Activated B cell treated with CpG ODN at 0.5 μM for 24 hours (primary cell): Measurements from ENCODE around the gene HSD11B1L. TPM values are rescaled to one million over a fixed set of nuclear protein-coding genes. Genes with fewer than 3 reads are reported as not detected.

Experiments used
- ATAC-seq: fragments of 200-7000 bp; cut with Tn5 transposase; one replicate; pipeline ENCODE4 v1.10.0; 2021; ENCODE audit warnings: low read depth, mild to moderate bottlenecking, moderate library complexity
- CTCF ChIA-PET: fragments of 350-600 bp; sonication (Branson Sonifier 250); formaldehyde crosslinking; loops from one replicate; lab custom pipeline; 2021; ENCODE audit warnings: antibody characterized with exemption; lab: Charles Lee
- POLR2A ChIA-PET: fragments of 350-600 bp; sonication (Branson Sonifier 250); formaldehyde crosslinking; loops from one replicate; lab custom pipeline; 2021; ENCODE audit warnings: antibody characterized with exemption; lab: Charles Lee
- DNase-seq: peaks from one replicate; pipeline ENCODE4 v3.0.0; 2022
- H3K27ac Mint-ChIP-seq: one replicate; pipeline ENCODE4 v1.8.0; 2020; ENCODE audit warnings: mixed read lengths
- H3K27me3 Mint-ChIP-seq: one replicate; pipeline ENCODE4 v1.8.0; 2021; ENCODE audit warnings: mixed read lengths
- H3K36me3 Mint-ChIP-seq: one replicate; pipeline ENCODE4 v1.8.0; 2021; ENCODE audit warnings: low read depth, mixed read lengths
- H3K4me1 Mint-ChIP-seq: one replicate; pipeline ENCODE4 v1.8.0; 2021; ENCODE audit warnings: mixed read lengths
- H3K4me3 Mint-ChIP-seq: one replicate; pipeline ENCODE4 v1.8.0; 2020; ENCODE audit warnings: mild to moderate bottlenecking, mixed read lengths
- H3K9me3 Mint-ChIP-seq: one replicate; pipeline ENCODE4 v1.8.0; 2020; ENCODE audit warnings: mixed read lengths
- intact Hi-C: fragments of 100-400 bp; cut with micrococcal nuclease; formaldehyde crosslinking; loops from one replicate; pipeline ENCODE4 v1.15.1; 2024
- total RNA-seq: library from RNA; stranded (reverse); gene quantifications from 2 replicates; pipeline ENCODE4 v1.2.3, GENCODE V29; 2022
- TF ChIP-seq, protein P1 (sequence below): fragments of 200-600 bp; IDR thresholded peaks from one replicate; pipeline ENCODE4 v1.8.0; 2022; ENCODE audit warnings: antibody characterized with exemption, mild to moderate bottlenecking

HSD11B1L gene
- total RNA-seq, 1 donor from 2014 or later = 1.5 TPM

DNA sequence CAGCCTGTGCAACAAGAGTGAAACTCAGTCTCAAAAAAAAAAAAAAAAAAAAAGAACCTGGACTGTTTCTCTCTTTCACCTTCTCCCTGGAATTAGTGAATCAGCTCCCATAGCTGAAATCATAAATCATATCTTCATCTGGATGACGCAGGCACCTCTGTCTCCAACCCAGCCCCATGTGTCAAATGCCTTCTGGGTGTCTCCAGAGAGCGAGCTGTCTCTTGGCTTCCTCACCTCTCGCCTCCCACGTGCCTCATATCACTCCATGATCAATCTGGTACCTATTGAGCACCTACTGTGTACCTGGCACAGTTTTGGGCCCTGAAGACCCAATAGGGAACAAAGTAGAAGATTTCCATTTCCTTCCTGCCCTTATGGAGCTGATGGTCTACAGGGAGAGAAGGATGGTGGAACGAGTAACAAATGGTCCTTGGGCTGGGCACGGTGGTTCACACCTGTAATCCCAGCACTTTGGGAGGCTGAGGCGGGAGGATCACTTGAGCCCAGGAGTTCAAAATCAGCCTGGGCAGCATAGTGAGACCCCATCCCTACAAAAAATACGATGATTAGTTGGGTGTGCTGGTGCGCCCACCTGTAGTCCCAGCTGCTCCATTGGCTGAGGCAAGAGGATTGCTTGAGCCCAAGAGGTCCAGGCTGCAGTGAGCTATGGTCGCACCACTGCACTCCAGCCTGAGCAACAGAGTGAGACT, 2.5 kb downstream of the HSD11B1L start:
- POLR2A ChIA-PET = interaction anchor here (0.6 to 1.4 kb wide), 3 partner anchors 58 to 61 kb away, joined by 3 read pairs; partner anchors contain the start of genes SAFB and SAFB2
- peaks cover 2% of the 10 kb centered on the region for H3K27me3 Mint-ChIP-seq
- H3K27ac Mint-ChIP-seq = no peak overlapping the region
- TF ChIP-seq, protein P1, sequence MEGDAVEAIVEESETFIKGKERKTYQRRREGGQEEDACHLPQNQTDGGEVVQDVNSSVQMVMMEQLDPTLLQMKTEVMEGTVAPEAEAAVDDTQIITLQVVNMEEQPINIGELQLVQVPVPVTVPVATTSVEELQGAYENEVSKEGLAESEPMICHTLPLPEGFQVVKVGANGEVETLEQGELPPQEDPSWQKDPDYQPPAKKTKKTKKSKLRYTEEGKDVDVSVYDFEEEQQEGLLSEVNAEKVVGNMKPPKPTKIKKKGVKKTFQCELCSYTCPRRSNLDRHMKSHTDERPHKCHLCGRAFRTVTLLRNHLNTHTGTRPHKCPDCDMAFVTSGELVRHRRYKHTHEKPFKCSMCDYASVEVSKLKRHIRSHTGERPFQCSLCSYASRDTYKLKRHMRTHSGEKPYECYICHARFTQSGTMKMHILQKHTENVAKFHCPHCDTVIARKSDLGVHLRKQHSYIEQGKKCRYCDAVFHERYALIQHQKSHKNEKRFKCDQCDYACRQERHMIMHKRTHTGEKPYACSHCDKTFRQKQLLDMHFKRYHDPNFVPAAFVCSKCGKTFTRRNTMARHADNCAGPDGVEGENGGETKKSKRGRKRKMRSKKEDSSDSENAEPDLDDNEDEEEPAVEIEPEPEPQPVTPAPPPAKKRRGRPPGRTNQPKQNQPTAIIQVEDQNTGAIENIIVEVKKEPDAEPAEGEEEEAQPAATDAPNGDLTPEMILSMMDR = no peak
- no peaks in the 10 kb centered on the region for H3K9me3 Mint-ChIP-seq
- DNase-seq (no peak), ATAC-seq (no peak)
- peaks cover 8% of the 10 kb centered on the region for H3K36me3 Mint-ChIP-seq
- CTCF ChIA-PET = no interaction called here
- H3K4me1 Mint-ChIP-seq = peaks cover 35% of the 10 kb centered on the region
- intact Hi-C loops = loop anchor here (5.0 kb wide), 1 partner anchor 1921 kb away; the partner anchor contains the start of genes APBA3 and MRPL54
- H3K4me3 Mint-ChIP-seq = no peak overlapping the region

DNA sequence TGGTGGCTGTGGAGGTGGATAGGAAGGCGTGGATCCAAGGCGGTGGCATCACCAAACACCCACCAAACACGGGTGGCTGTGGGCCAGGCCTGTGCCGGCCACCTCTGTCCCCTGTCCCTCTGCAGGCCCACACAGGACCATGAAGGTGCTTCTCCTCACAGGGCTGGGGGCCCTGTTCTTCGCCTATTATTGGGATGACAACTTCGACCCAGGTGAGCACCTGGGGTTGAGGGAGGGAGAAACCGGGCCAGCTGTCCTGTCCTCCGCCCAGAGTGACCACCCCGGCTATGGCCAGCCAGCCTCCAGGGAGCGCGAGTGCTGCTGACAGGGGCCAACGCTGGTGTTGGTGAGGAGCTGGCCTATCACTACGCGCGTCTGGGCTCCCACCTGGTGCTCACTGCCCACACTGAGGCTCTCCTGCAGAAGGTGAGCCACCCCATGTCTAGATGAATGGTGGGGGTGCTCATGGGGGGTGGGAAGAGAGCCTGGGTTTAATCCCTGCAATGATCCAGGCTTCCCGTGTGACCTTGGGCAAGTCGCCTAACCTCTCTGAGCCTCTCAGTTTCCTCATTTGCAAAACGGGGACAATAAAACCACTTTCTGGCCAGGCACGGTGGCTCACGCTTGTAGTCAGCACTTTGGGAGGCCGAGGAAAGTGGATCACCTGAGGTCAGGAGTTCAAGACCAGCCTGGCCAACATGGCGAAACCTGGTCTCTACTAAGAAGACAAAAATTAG, 4.0 kb downstream of the HSD11B1L start:
- Mint-ChIP-seq H3K27ac (no peak overlapping the region), H3K4me1 (peaks cover 30% of the 10 kb centered on the region), H3K4me3 (no peak overlapping the region), H3K9me3 (no peaks in the 10 kb centered on the region), H3K27me3 (peaks cover 2% of the 10 kb centered on the region), H3K36me3 (peaks cover 6% of the 10 kb centered on the region)
- intact Hi-C loops = loop anchor here (5.0 kb wide), 1 partner anchor 1923 kb away; the partner anchor contains the start of genes APBA3 and MRPL54
- DNase-seq (no peak), ATAC-seq (no peak)
- ChIA-PET CTCF (no interaction called here), POLR2A (no interaction called here)
- TF ChIP-seq, protein P1 = no peak

DNA sequence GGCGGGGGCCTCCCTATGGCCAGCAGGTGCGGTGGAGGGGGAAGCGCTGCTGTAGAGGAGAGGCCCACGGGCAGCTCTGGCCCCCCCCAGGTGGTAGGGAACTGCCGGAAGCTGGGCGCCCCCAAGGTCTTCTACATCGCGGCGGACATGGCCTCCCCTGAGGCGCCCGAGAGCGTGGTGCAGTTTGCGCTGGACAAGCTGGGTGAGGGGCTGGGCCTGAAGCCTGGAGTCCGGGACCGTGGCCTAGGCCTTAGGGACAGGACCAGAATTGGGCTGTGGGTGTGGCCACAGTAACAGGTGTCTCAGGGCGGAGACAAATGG, 5.5 kb downstream of the HSD11B1L start:
- intact Hi-C loops = loop anchor here (1.0 to 2.0 kb wide), 3 partner anchors 218 to 895 kb away; partner anchors contain the start of genes FEM1A and VMAC
- ChIA-PET CTCF (interaction anchor here (1.3 to 2.0 kb wide), 3 partner anchors 41 to 118 kb away, joined by 3 to 5 read pairs (median 4); no protein-coding TSS in a partner anchor), POLR2A (interaction anchor here (0.6 to 6.4 kb wide), 9 partner anchors 9 to 738 kb away, joined by 3 to 102 read pairs (median 5); partner anchors contain the start of genes CATSPERD, KHSRP, LONP1 and SAFB)
- no peaks in the 10 kb centered on the region for H3K9me3 Mint-ChIP-seq
- peaks cover 35% of the 10 kb centered on the region for H3K4me1 Mint-ChIP-seq
- no peaks in the 10 kb centered on the region for H3K27me3 Mint-ChIP-seq
- H3K4me3 Mint-ChIP-seq = peak overlapping the region; percentile 85
- peaks cover 12% of the 10 kb centered on the region for H3K36me3 Mint-ChIP-seq
- TF ChIP-seq, protein P1 = no peak
- ATAC-seq = no peak
- H3K27ac Mint-ChIP-seq = peak overlapping the region; percentile 89
- no peak for DNase-seq

DNA sequence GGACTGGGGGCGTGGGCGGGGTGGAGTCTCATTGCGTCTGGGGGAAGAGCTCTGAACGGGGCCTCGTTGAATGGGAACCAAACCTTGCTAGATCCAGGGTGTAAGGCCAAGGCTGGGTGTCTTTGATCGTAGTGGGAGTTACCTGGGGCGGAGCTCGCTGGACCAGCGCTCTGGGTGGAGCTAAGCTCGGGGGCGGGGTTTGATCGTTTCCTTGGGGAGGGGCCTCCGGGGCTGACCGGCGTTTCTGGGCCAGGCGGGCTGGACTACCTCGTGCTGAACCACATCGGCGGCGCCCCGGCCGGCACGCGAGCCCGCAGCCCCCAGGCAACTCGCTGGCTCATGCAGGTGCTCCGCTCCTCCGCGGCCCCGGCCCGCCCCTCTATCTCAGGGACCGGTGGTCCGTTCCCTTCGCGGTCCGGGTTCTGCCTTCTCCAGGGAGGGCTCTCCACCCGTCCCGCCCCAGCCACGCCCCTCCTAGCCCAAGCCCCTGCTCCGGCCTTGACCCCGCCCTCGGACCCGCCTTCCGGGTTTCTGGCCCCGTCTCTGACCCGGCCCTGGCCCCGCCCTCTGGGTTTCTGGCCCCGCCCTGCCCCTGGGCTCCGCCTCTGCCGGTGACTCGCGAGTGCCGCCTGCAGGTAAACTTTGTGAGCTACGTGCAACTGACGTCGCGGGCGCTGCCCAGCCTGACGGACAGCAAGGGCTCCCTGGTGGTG, 6.0 kb downstream of the HSD11B1L start:
- no peaks in the 10 kb centered on the region for H3K27me3 Mint-ChIP-seq
- POLR2A ChIA-PET = interaction anchor here (0.5 to 6.4 kb wide), 16 partner anchors 9 to 1052 kb away, joined by 3 to 102 read pairs (median 6); partner anchors contain the start of genes CATSPERD, KHSRP, LONP1 and SAFB
- peaks cover 13% of the 10 kb centered on the region for H3K36me3 Mint-ChIP-seq
- TF ChIP-seq, protein P1 = peak; percentile 31
- ATAC-seq = peak; percentile 74
- peak overlapping the region; percentile 85 for H3K4me3 Mint-ChIP-seq
- CTCF ChIA-PET = interaction anchor here (1.1 to 2.0 kb wide), 4 partner anchors 10 to 117 kb away, joined by 3 to 5 read pairs (median 4); no protein-coding TSS in a partner anchor
- H3K27ac Mint-ChIP-seq = peak overlapping the region; percentile 89
- H3K4me1 Mint-ChIP-seq = peaks cover 30% of the 10 kb centered on the region
- peak; percentile 100 for DNase-seq
- no peaks in the 10 kb centered on the region for H3K9me3 Mint-ChIP-seq
- intact Hi-C loops = loop anchor here (1.0 to 2.0 kb wide), 4 partner anchors 64 to 896 kb away; partner anchors contain the start of genes FEM1A, SAFB and VMAC
